ENCODE data around the gene KCTD6. TPM values are rescaled to one million over a fixed set of nuclear protein-coding genes. Genes with fewer than 3 reads are reported as not detected.

KCTD6 gene
- total and polyA plus RNA-seq, 2 of the 8 experiments (the other 6 are each of a cell fraction or from before 2014, with no cell fraction given): 17.4 to 21.4 TPM

GRCh38 chr3:58484045-58484721 is 7.7 kb upstream of the KCTD6 start (continued):
- no peak for TF ChIP-seq CHD7 (IDR thresholded peaks at IDR 0.05; ENCODE audit: insufficient replicate concordance, low read length)
